Smooth muscle cell (in vitro differentiated cells): ENCODE data around the gene ABLIM1. TPM values are rescaled to one million over a fixed set of nuclear protein-coding genes. Genes with fewer than 3 reads are reported as not detected.

Experiments used
- DNase-seq: peaks from one replicate; lab custom pipeline; 2025; ENCODE audit not compliant: unreplicated experiment; lab: John Stamatoyannopoulos, UW
- H2AFZ ChIP-seq: fragments of 200-600 bp; sonication (generic); 2 replicates; pipeline ENCODE4 v1.6.0; 2016; ENCODE audit warnings: antibody characterized with exemption, low read depth, mild to moderate bottlenecking
- H3F3A ChIP-seq: fragments of 200-600 bp; sonication (generic); 2 replicates; pipeline ENCODE4 v1.6.0; 2017; ENCODE audit warnings: antibody characterized with exemption, low read depth
- H3K27ac ChIP-seq: fragments of 200-600 bp; sonication (generic); 2 replicates; pipeline ENCODE4 v1.5.1; 2016; ENCODE audit warnings: low read depth, mild to moderate bottlenecking
- H3K27me3 ChIP-seq: fragments of 200-600 bp; sonication (generic); 2 replicates; pipeline ENCODE4 v1.6.1; 2016; ENCODE audit warnings: low read depth, mild to moderate bottlenecking
- H3K36me3 ChIP-seq: fragments of 200-600 bp; sonication (generic); 2 replicates; pipeline ENCODE4 v1.5.1; 2016; ENCODE audit warnings: low read depth
- H3K4me1 ChIP-seq: fragments of 200-600 bp; sonication (generic); 2 replicates; pipeline ENCODE4 v1.5.1; 2016; ENCODE audit warnings: low read depth
- H3K4me2 ChIP-seq: fragments of 200-600 bp; sonication (generic); 2 replicates; pipeline ENCODE4 v1.6.0; 2016; ENCODE audit warnings: mild to moderate bottlenecking
- H3K4me3 ChIP-seq: fragments of 200-600 bp; sonication (generic); 2 replicates; pipeline ENCODE4 v1.5.1; 2016; ENCODE audit warnings: mild to moderate bottlenecking
- H3K79me2 ChIP-seq: fragments of 200-600 bp; sonication (generic); 2 replicates; pipeline ENCODE4 v1.6.0; 2016; ENCODE audit warnings: low read depth, mild to moderate bottlenecking
- H3K9ac ChIP-seq: fragments of 200-600 bp; sonication (generic); 2 replicates; pipeline ENCODE4 v1.6.0; 2016; ENCODE audit warnings: low read depth
- H3K9me3 ChIP-seq: fragments of 200-600 bp; sonication (generic); replicated peaks from 2 replicates; pipeline ENCODE4 v1.5.1; 2016; ENCODE audit warnings: low read depth
- H4K20me1 ChIP-seq: fragments of 200-600 bp; sonication (generic); 2 replicates; pipeline ENCODE4 v1.6.0; 2016; ENCODE audit warnings: low read depth
- CTCF ChIP-seq: fragments of 200-600 bp; sonication (generic); IDR thresholded peaks from 2 replicates; pipeline ENCODE4 v1.5.1; 2017; ENCODE audit warnings: borderline replicate concordance, mild to moderate bottlenecking, antibody characterized with exemption; ENCODE audit not compliant: insufficient read depth, poor library complexity, severe bottlenecking
- WGBS: methylation state at CpG from one replicate; pipeline ENCODE4 v1.1.7; 2016; ENCODE audit warnings: low lambda C conversion rate; 5-methylcytosine and 5-hydroxymethylcytosine counted together
- polyA plus RNA-seq: library from polyadenylated mRNA; unstranded; fragments of >200 nt; fragmentation: Nextera tagmentation; extraction: Ambion mirVana; gene quantifications from 2 replicates; pipeline ENCODE4 v1.2.1, GENCODE V29; 2016
- total RNA-seq: library from RNA; depleted of rRNA; stranded (reverse); fragments of >200 nt; gene quantifications from 2 replicates; pipeline ENCODE4 v1.2.3, GENCODE V29; 2014

ABLIM1 gene
- total and polyA plus RNA-seq, 2 experiments from 2014 or later = 1.6 to 17.6 TPM

GRCh38 chr10:114556236-114557122, 101.6 kb downstream of the ABLIM1 start:
- Histone ChIP-seq H3K9me3 (peaks cover 7% of the 10 kb centered on the region), H3K27ac (no peak overlapping the region), H3F3A (no peaks in the 10 kb centered on the region), H3K79me2 (no peaks in the 10 kb centered on the region), H3K27me3 (no peaks in the 10 kb centered on the region), H3K9ac (no peak overlapping the region), H4K20me1 (no peaks in the 10 kb centered on the region), H3K4me2 (no peak overlapping the region), H3K36me3 (no peaks in the 10 kb centered on the region), H3K4me1 (no peaks in the 10 kb centered on the region), H2AFZ (no peak overlapping the region), H3K4me3 (no peak overlapping the region)
- TF ChIP-seq CTCF = no peak
- no peak for DNase-seq
- 85% methylated on average over 9 of the region's 9 CpGs for WGBS

- 100% methylated on average over 1 of the region's 1 CpG for whole genome bisulfite sequencing
Measured at GRCh38 chr10:114553436-114553835, 104.6 kb downstream of the ABLIM1 start.

GRCh38 chr10:114552050-114552449, 106.0 kb downstream of the ABLIM1 start:
- Histone ChIP-seq H3F3A (no peaks in the 10 kb centered on the region), H3K9ac (no peak overlapping the region), H3K27me3 (no peaks in the 10 kb centered on the region), H3K27ac (no peak overlapping the region), H3K79me2 (no peaks in the 10 kb centered on the region), H4K20me1 (no peaks in the 10 kb centered on the region), H3K9me3 (peaks cover 2% of the 10 kb centered on the region), H3K4me3 (no peak overlapping the region), H2AFZ (no peak overlapping the region), H3K4me2 (no peak overlapping the region), H3K4me1 (no peaks in the 10 kb centered on the region), H3K36me3 (no peaks in the 10 kb centered on the region)
- no peak for DNase-seq
- TF ChIP-seq CTCF = no peak
- WGBS = 78% methylated on average over 5 of the region's 5 CpGs

More at GRCh38 chr10:114553436-114553835, 104.6 kb downstream of the ABLIM1 start:
- no peaks in the 10 kb centered on the region for H3F3A ChIP-seq
- H3K27me3 ChIP-seq = no peaks in the 10 kb centered on the region
- no peaks in the 10 kb centered on the region for H3K4me1 ChIP-seq
- H3K4me3 ChIP-seq = no peak overlapping the region
- H3K4me2 ChIP-seq = no peak overlapping the region
- no peak overlapping the region for H3K9ac ChIP-seq
- DNase-seq = no peak
- H4K20me1 ChIP-seq = no peaks in the 10 kb centered on the region
- no peak overlapping the region for H2AFZ ChIP-seq
- no peak overlapping the region for H3K27ac ChIP-seq
- H3K36me3 ChIP-seq = no peaks in the 10 kb centered on the region
- H3K9me3 ChIP-seq = peaks cover 7% of the 10 kb centered on the region
- no peaks in the 10 kb centered on the region for H3K79me2 ChIP-seq
- TF ChIP-seq CTCF = no peak

- H3K4me1 ChIP-seq = no peaks in the 10 kb centered on the region
- H3K4me3 ChIP-seq = no peak overlapping the region
- no peaks in the 10 kb centered on the region for H3K79me2 ChIP-seq
- H3K27ac ChIP-seq = no peak overlapping the region
- no peaks in the 10 kb centered on the region for H3K27me3 ChIP-seq
- H3K4me2 ChIP-seq = no peak overlapping the region
- no peak for DNase-seq
- TF ChIP-seq CTCF = no peak
- no peaks in the 10 kb centered on the region for H4K20me1 ChIP-seq
- no peaks in the 10 kb centered on the region for H3F3A ChIP-seq
- H2AFZ ChIP-seq = no peak overlapping the region
- H3K9me3 ChIP-seq = no peaks in the 10 kb centered on the region
- no peaks in the 10 kb centered on the region for H3K36me3 ChIP-seq
- 84% methylated on average over 3 of the region's 3 CpGs for WGBS
- no peak overlapping the region for H3K9ac ChIP-seq
Measured at GRCh38 chr10:114551636-114551972, 106.5 kb downstream of the ABLIM1 start.
